GM12872 (cell line): Measurements from ENCODE around the gene STUB1.

Experiments
- TF ChIP-seq, protein P1 (sequence below): IDR thresholded peaks from 3 replicates; pipeline ENCODE4 v1.5.1; 2011; ENCODE audit warnings: low read depth, mild to moderate bottlenecking, low read length, moderate library complexity; ENCODE audit not compliant: insufficient read depth

Gene STUB1

DNA sequence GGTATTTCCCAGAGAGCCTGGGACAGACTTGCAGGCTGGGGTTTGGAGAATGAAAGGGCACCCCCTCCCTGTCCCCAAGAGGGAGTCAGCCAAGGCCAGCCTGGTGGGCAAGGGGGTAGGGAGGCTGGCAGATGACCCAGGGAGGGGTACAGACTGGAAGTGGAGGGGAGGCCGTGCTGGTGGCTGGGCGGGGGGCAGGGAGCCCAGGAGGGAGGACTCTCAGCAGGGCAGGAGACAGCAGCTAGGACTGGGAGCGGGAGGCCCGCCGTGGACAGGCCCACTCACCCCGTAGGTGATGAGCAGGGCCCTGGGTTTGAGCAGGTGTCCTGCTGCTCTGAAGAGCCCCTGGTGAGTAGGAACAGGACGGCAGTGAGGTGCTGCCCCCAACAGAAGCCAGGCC, 45.2 kb upstream of the STUB1 start:
- TF ChIP-seq, protein P1, sequence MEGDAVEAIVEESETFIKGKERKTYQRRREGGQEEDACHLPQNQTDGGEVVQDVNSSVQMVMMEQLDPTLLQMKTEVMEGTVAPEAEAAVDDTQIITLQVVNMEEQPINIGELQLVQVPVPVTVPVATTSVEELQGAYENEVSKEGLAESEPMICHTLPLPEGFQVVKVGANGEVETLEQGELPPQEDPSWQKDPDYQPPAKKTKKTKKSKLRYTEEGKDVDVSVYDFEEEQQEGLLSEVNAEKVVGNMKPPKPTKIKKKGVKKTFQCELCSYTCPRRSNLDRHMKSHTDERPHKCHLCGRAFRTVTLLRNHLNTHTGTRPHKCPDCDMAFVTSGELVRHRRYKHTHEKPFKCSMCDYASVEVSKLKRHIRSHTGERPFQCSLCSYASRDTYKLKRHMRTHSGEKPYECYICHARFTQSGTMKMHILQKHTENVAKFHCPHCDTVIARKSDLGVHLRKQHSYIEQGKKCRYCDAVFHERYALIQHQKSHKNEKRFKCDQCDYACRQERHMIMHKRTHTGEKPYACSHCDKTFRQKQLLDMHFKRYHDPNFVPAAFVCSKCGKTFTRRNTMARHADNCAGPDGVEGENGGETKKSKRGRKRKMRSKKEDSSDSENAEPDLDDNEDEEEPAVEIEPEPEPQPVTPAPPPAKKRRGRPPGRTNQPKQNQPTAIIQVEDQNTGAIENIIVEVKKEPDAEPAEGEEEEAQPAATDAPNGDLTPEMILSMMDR: no peak

DNA sequence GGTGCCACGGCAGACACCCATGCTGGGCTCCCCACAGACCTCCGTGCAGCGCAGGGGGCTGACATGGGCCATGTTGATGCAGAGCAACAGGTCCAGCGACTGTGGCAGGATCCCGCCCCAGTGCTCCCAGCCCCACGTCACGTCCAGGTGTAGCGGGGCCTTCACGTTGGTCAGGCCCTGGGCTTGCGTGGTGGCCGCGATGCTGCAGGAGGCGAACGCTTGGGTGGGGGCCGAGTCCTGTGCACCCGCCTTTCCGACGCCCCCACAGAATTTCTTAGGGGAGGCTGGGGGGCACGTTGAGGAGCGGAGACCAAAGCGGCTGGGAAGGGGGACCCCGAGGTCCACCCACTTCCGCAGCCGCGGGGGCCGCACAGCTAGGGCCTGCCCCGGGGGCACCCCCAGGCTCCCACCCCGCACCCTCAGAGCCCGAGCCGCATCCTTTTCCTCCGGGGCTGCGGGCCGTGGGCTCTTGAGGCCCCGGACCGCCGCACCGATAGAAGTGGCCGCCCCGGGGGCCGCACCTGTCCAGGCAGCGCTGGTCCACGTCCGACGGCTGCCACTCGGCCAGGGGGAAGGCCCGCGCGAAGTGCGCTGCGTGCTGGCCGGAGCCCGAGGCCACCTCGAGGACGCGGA, 44.5 kb upstream of the STUB1 start:
- TF ChIP-seq, protein P1: no peak

DNA sequence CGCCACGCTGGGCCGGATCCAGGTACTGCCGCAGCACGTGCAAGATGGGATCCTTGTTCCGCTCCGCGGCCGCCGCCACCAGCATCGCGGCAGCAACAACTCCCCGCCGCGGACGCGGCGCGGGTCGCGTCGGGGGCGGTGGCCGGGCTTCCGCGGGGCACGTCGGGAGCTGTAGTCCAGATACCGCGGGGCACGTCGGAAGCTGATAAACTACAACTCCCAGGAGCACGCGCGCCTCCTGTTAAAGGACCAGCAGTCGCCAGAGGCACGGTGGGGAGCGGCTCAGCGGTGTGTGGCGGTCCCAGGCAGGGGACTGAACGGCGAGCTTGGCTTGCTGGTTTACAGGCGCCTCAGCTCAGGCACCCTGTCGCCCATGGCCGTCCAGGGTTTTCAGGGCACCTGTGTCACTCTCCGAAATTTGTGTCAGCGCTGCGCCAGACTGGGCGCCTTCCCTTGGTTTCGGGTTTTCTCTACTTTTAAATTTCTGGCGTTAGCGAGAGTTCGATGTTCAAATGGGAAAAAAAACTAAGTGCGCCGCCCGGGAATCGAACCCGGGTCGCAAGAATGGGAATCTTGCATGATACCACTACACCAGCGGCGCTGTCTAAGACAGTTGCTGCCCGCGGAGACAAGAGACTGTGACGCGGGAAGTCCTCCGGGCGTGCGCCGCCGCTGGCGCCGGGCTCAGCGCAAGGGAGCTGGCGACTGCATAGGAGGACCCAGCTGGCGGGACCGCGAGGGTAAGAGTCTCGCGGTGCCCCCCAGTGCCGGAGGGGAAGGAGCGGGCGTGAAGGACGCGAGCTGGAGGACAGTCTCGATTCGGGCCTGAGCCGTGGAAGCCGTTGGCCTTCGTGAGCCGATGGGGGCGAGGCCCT, 43.8 kb upstream of the STUB1 start, which contains the start of gene METTL26:
METTL26 (minus strand) TSS at position 100 of the 875 bp plus-strand sequence; CDS start at position 85, 15 bp downstream.
- TF ChIP-seq, protein P1: 0 out of 3 replicates have a peak, but pooled peaks have one; percentile 10

DNA sequence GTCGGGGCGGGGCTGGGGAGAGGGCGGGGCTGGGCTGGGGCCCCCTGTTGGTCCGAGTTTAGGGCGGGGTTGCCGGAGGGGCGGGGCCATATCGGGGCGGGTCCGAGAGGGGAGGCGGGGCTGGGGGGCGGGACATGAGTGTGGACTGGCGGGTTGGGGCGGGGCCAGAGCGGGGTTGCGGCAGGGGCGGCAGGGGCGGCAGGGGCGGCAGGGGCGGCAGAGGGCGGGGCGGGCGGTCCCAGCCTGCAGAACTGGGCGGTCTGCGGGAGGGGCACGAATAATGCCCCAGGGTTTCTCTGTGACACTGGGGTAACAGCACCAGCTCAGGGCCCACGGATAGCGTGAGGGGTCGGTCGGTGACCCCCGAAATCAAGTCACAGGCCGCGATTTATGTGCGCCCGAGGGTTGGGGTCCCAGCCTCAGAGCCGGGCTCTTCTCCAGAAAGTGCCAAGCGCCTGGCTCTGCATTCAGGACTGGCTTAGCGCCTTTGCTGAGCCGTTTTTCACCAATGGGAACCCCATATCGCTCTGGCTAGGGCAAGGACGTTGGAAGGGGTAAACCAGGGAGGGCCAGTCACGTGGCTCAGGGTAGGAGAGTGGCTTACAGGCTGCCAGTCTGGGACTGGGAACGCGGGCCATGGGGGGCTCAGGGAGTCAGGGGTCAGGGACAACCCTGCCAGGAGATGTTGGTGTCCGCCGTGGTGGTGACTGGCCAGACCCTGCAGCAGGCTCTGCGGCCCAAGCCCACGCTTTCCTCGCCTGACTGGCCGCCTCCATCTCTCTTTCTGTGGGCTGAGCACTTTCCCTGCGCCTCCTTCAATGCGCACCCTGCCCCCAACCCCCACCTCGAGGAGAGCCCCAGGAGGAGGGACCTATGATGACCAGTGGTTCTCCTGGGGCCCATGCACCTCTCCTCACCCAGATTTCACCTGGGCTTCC, 42.9 kb upstream of the STUB1 start:
- TF ChIP-seq, protein P1: no peak

DNA sequence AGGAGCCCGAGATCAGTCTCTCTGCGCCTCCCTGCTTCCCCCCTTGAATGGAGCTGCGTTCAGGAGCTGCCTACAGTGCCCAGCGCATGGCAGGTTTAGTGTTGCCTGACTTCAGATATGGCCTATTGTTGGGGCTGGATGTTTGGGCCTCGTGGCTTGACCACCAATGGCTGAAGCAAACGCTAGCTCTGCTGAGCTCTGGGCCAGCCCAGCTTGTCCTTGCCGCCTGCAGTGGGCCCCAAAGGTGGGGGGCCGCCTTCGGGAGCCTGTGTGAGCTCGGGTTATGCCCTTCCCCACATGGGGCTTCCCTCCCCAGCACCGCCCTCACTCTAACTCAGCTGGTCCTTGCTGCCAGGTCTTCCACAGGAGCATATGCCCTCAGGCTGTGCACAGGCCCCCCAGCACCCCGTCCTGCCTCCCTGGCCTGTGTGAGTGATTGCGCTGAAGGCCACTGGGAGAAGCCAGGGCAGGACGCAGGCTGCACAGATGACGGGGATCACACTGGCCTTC, 42.1 kb upstream of the STUB1 start:
- TF ChIP-seq, protein P1: no peak

DNA sequence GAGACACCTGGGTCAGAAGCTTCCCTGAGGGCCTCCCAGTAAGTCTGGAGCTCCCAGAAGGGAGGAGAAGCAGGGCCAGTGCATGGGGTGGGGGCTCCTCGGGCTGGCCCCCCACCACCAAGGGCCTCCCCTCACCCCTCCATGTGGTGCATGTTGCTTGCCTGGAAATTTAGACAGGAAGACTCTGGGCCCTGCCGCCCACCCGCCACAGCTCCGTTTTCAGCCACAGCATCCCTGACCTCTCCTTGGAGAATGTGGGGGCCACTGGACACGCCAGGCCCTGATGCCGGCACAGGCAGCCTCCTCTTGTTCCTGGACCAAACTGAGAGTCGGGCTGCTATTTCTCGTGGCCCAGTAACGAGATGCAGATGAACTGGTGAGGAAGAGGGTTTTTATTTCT, 41.4 kb upstream of the STUB1 start:
- TF ChIP-seq, protein P1: no peak
